SK-N-SH (cell line): ENCODE measurements around the gene TBC1D16. TPM values are rescaled to one million over a fixed set of nuclear protein-coding genes. Genes with fewer than 3 reads are reported as not detected.
"Not testable (repeated sequence)": the region's sequence is repeated elsewhere in the genome, so short reads cannot be mapped to it uniquely, and the experiment has no call there.

Experiments
- CTCF ChIA-PET: fragments of 300-600, 350-600 bp; formaldehyde crosslinking; extraction: SDS; loops from one replicate; lab custom pipeline; 2021; lab: Yijun Ruan, JAX
- POLR2A ChIA-PET: fragments of 350-600 bp; sonication (Branson Sonifier 250); formaldehyde crosslinking; extraction: SDS; loops from one replicate; lab custom pipeline; 2020; ENCODE audit warnings: antibody characterized with exemption, inconsistent platforms; lab: Yijun Ruan, JAX
- DNase-seq: peaks from one replicate; pipeline ENCODE4 v3.0.0; 2012
- H2AFZ ChIP-seq: fragments of 200-600 bp; sonication (generic); 2 replicates; pipeline ENCODE4 v1.8.1; 2016; ENCODE audit warnings: antibody characterized with exemption, mild to moderate bottlenecking, low read depth
- H3F3A ChIP-seq: fragments of 200-600 bp; sonication (generic); replicated peaks from 2 replicates; pipeline ENCODE3; 2016; ENCODE audit warnings: antibody characterized with exemption, mild to moderate bottlenecking; ENCODE audit not compliant: insufficient read depth
- H3K27ac ChIP-seq, 2 experiments: fragments of 200-500 bp in 1 of 2; fragments of 200-600 bp in 1 of 2; sonication (Bioruptor generic) in 1 of 2; sonication (generic), shearing (Covaris generic) in 1 of 2; 2 replicates each; pipeline versions ENCODE4 v1.5.1 to v1.6.1; 2014 to 2016; ENCODE audit warnings: low read depth in 2 of 2, inconsistent platforms in 1 of 2, low read length in 1 of 2, mild to moderate bottlenecking in 1 of 2, mixed read lengths in 1 of 2
- H3K27me3 ChIP-seq: fragments of 200-600 bp; sonication (generic), shearing (Covaris generic); 2 replicates; pipeline ENCODE4 v1.6.1; 2016; ENCODE audit warnings: mixed run types; ENCODE audit not compliant: insufficient read depth
- H3K36me3 ChIP-seq, 2 experiments: fragments of 200-500 bp in 1 of 2; fragments of 200-600 bp in 1 of 2; sonication (Bioruptor generic) in 1 of 2; sonication (generic) in 1 of 2; replicated peaks in 1 of 2; 2 replicates each; pipeline versions ENCODE3 to v1.5.1; 2014 to 2016; ENCODE audit warnings: low read length in 1 of 2, mild to moderate bottlenecking in 1 of 2; ENCODE audit not compliant: insufficient read depth in 2 of 2, control insufficient read depth in 1 of 2
- H3K4me1 ChIP-seq, 2 experiments: fragments of 200-500 bp in 1 of 2; fragments of 200-600 bp in 1 of 2; sonication (Bioruptor generic) in 1 of 2; sonication (generic), shearing (Covaris generic) in 1 of 2; 2 replicates each; pipeline versions ENCODE4 v1.5.1 to v1.6.1; 2014 to 2016; ENCODE audit warnings: low read depth in 1 of 2, low read length in 1 of 2, mixed run types in 1 of 2; ENCODE audit not compliant: insufficient read depth in 2 of 2, control insufficient read depth in 1 of 2
- H3K4me2 ChIP-seq: fragments of 200-600 bp; sonication (generic), shearing (Covaris generic); 2 replicates; pipeline ENCODE4 v1.6.1; 2017; ENCODE audit warnings: mixed run types
- H3K4me3 ChIP-seq, 2 experiments: fragments of 200-500 bp in 1 of 2; fragments of 200-600 bp in 1 of 2; sonication (Bioruptor generic) in 1 of 2; sonication (generic), shearing (Covaris generic) in 1 of 2; 2 replicates each; pipeline versions ENCODE4 v1.5.1 to v1.8.1; 2014 to 2016; ENCODE audit warnings: low read depth in 2 of 2, inconsistent platforms in 1 of 2, low read length in 1 of 2, mild to moderate bottlenecking in 1 of 2, mixed read lengths in 1 of 2, moderate library complexity in 1 of 2
- H3K79me2 ChIP-seq: fragments of 200-600 bp; sonication (generic); 2 replicates; pipeline ENCODE4 v1.8.1; 2017; ENCODE audit warnings: mild to moderate bottlenecking; ENCODE audit not compliant: insufficient read depth
- H3K9ac ChIP-seq: fragments of 200-600 bp; sonication (generic); 2 replicates; pipeline ENCODE4 v1.6.1; 2017; ENCODE audit warnings: mixed run types
- H3K9me2 ChIP-seq: fragments of 200-600 bp; sonication (generic); 2 replicates; pipeline ENCODE4 v1.6.1; 2017; ENCODE audit warnings: mixed run types
- H3K9me3 ChIP-seq: fragments of 200-600 bp; sonication (generic); 2 replicates; pipeline ENCODE4 v1.6.1; 2017; ENCODE audit warnings: mixed run types, mild to moderate bottlenecking, moderate library complexity
- H4K20me1 ChIP-seq: fragments of 200-600 bp; sonication (generic); 2 replicates; pipeline ENCODE4 v1.6.1; 2017; ENCODE audit warnings: mild to moderate bottlenecking, mixed run types; ENCODE audit not compliant: insufficient read depth
- CHD2 ChIP-seq: fragments of 150-350 bp; IDR thresholded peaks from 2 replicates; pipeline ENCODE4 v1.6.1; 2018; ENCODE audit warnings: low read length; ENCODE audit not compliant: partially characterized antibody
- CTCF ChIP-seq: fragments of 200-600 bp; sonication (generic); IDR thresholded peaks from 2 replicates; pipeline ENCODE4 v1.6.1; 2017; ENCODE audit warnings: antibody characterized with exemption, mild to moderate bottlenecking, moderate library complexity
- FOXM1 ChIP-seq: IDR thresholded peaks from 2 replicates; pipeline ENCODE4 v1.4.0; 2012; ENCODE audit warnings: low read depth, mild to moderate bottlenecking
- PBX3 ChIP-seq: IDR thresholded peaks from 2 replicates; pipeline ENCODE4; 2012
- POLR2AphosphoS5 ChIP-seq: IDR thresholded peaks from 2 replicates; pipeline ENCODE4 v1.6.1; 2012; ENCODE audit warnings: low read depth, low read length
- REST ChIP-seq: IDR thresholded peaks from 2 replicates; pipeline ENCODE4 v1.6.1; 2012; ENCODE audit warnings: mild to moderate bottlenecking, low read depth, low read length, moderate library complexity
- RFX5 ChIP-seq: IDR thresholded peaks from 2 replicates; pipeline ENCODE4 v1.6.1; 2012; ENCODE audit warnings: mild to moderate bottlenecking, improper control_type of control experiment, low read length
- RXRA ChIP-seq: IDR thresholded peaks from 2 replicates; pipeline ENCODE4 v1.4.0; 2012; ENCODE audit warnings: low read depth, mild to moderate bottlenecking, borderline replicate concordance
- USF1 ChIP-seq: IDR thresholded peaks from 2 replicates; pipeline ENCODE4 v1.4.0; 2012; ENCODE audit warnings: low read depth, borderline replicate concordance
- YY1 ChIP-seq: IDR thresholded peaks from 2 replicates; pipeline ENCODE4 v1.4.0; 2012; ENCODE audit warnings: low read depth, mild to moderate bottlenecking
- ZBTB33 ChIP-seq: IDR thresholded peaks from 2 replicates; pipeline ENCODE4 v1.4.0; 2012; ENCODE audit warnings: low read depth, borderline replicate concordance
- WGBS: methylation state at CpG from one replicate; pipeline ENCODE4 v1.1.6; 2017; ENCODE audit warnings: low lambda C conversion rate; 5-methylcytosine and 5-hydroxymethylcytosine counted together
- polyA plus RNA-seq, 3 experiments: library from polyadenylated mRNA; depleted of rRNA; stranded (reverse); fragments of >200 nt; gene quantifications; 2 replicates each; pipeline ENCODE4 v1.2.3, GENCODE V29; 2012

TBC1D16 gene
- polyA plus RNA-seq, 1 of the 3 experiments (the other 2 are of a cell fraction): 14.5 TPM

GRCh38 chr17:79965806-79966205, 69.9 kb downstream of the TBC1D16 start:
- Histone ChIP-seq H4K20me1 (no peaks in the 10 kb centered on the region), H3K9ac (no peak overlapping the region), H3K4me1 (no peaks in the 10 kb centered on the region; a peak in 1 of 4 replicates), H3K4me3 (no peak overlapping the region), H3K4me2 (no peak overlapping the region), H3K36me3 (peaks cover 0 to 10% of the 10 kb centered on the region in 2 experiments), H3K9me3 (no peaks in the 10 kb centered on the region), H3F3A (no peaks in the 10 kb centered on the region), H2AFZ (no peak overlapping the region), H3K79me2 (peaks cover 9% of the 10 kb centered on the region), H3K9me2 (no peaks in the 10 kb centered on the region), H3K27ac (no peak overlapping the region), H3K27me3 (no peaks in the 10 kb centered on the region)
- no peak for TF ChIP-seq PBX3
- no peak for TF ChIP-seq REST
- TF ChIP-seq RFX5: no peak
- TF ChIP-seq YY1: no peak
- no peak for TF ChIP-seq USF1
- no peak for TF ChIP-seq POLR2AphosphoS5
- TF ChIP-seq CHD2: no peak
- TF ChIP-seq RXRA: no peak
- no peak for TF ChIP-seq ZBTB33
- TF ChIP-seq CTCF: no peak
- TF ChIP-seq FOXM1: no peak
- 94% methylated on average over 6 of the region's 6 CpGs for WGBS
- POLR2A ChIA-PET: no interaction called here
- DNase-seq: no peak
- CTCF ChIA-PET: interaction anchor here (0.7 to 1.3 kb wide), 6 partner anchors 9 to 126 kb away, joined by 3 to 6 read pairs (median 3); partner anchors contain the start of gene CBX4

- H3K9me3 ChIP-seq, CTCF ChIA-PET, POLR2A ChIA-PET, H3F3A ChIP-seq, H3K4me3 ChIP-seq, H3K36me3 ChIP-seq, DNase-seq, H2AFZ ChIP-seq, H4K20me1 ChIP-seq, H3K27me3 ChIP-seq, H3K27ac ChIP-seq, H3K4me1 ChIP-seq, H3K9ac ChIP-seq, H3K9me2 ChIP-seq, H3K4me2 ChIP-seq: not testable (repeated sequence)
- 98% methylated on average over 6 of the region's 6 CpGs for WGBS
- peaks cover 17% of the 10 kb centered on the region for H3K79me2 ChIP-seq
Observed at GRCh38 chr17:79962467-79962866, 73.2 kb downstream of the TBC1D16 start.

GRCh38 chr17:79961567-79961966, 74.1 kb downstream of the TBC1D16 start:
- H3K4me2 ChIP-seq, H3K4me1 ChIP-seq, H3K9ac ChIP-seq, H3K9me3 ChIP-seq, H2AFZ ChIP-seq, H3F3A ChIP-seq, POLR2A ChIA-PET, H3K27me3 ChIP-seq, H3K27ac ChIP-seq, H3K4me3 ChIP-seq, H4K20me1 ChIP-seq, H3K36me3 ChIP-seq, H3K9me2 ChIP-seq, DNase-seq: not testable (repeated sequence)
- WGBS: 98% methylated on average over 9 of the region's 9 CpGs
- peaks cover 15% of the 10 kb centered on the region for H3K79me2 ChIP-seq
- CTCF ChIA-PET: interaction anchor here (1.0 kb wide), 1 partner anchor 24 kb away, joined by 3 read pairs; no protein-coding TSS in a partner anchor
